Kidney (tissue), 14 donors: ENCODE data around the gene ALKAL2. TPM values are rescaled to one million over a fixed set of nuclear protein-coding genes. Genes with fewer than 3 reads are reported as not detected.

Source experiments
- DNase-seq, 5 donors: peaks; one replicate each; pipeline ENCODE4 v3.0.0-alpha.2; 2013 to 2020
- FAIRE-seq: peaks from 2 replicates; lab custom pipeline; 2012; peaks lifted over from hg19 to GRCh38; lab: Jason Lieb, UNC
- H3K27ac ChIP-seq, 2 donors: one replicate each; pipeline ENCODE4 v1.7.0; 2013; ENCODE audit warnings: low read depth in 2 of 2, low read length in 2 of 2, inconsistent platforms in 1 of 2
- H3K27me3 ChIP-seq: one replicate; pipeline ENCODE4 v1.7.1; 2013; ENCODE audit warnings: low read length, inconsistent platforms; ENCODE audit not compliant: control insufficient read depth, insufficient read depth
- H3K36me3 ChIP-seq, 3 donors: one replicate each; pipeline versions ENCODE4 v1.7.0 to v1.7.1; 2013; ENCODE audit warnings: low read length in 3 of 3, control low read depth in 1 of 3, inconsistent platforms in 1 of 3; ENCODE audit not compliant: insufficient read depth in 3 of 3, control insufficient read depth in 2 of 3
- H3K4me1 ChIP-seq, 3 donors: one replicate each; pipeline versions ENCODE4 v1.7.0 to v1.7.1; 2013; ENCODE audit warnings: low read length in 3 of 3, inconsistent platforms in 1 of 3, low read depth in 1 of 3; ENCODE audit not compliant: control insufficient read depth in 2 of 3, insufficient read depth in 2 of 3
- H3K4me3 ChIP-seq, 3 donors: one replicate each; pipeline versions ENCODE4 v1.7.0 to v1.8.1; 2013; ENCODE audit warnings: low read length in 3 of 3, control low read depth in 1 of 3, inconsistent platforms in 1 of 3
- H3K9ac ChIP-seq, 3 donors: one replicate each; pipeline versions ENCODE4 v1.7.0 to v1.7.1; 2013; ENCODE audit warnings: low read length in 3 of 3, control low read depth in 1 of 3, inconsistent platforms in 1 of 3
- H3K9me3 ChIP-seq, 3 donors: one replicate each; pipeline versions ENCODE4 v1.7.0 to v1.7.1; 2013; ENCODE audit warnings: low read length in 3 of 3, control low read depth in 1 of 3, inconsistent platforms in 1 of 3; ENCODE audit not compliant: control insufficient read depth in 2 of 3, insufficient read depth in 1 of 3
- CTCF ChIP-seq: IDR thresholded peaks from 3 replicates; pipeline ENCODE4 v1.5.1; 2012; ENCODE audit warnings: mild to moderate bottlenecking, moderate library complexity, borderline replicate concordance; ENCODE audit not compliant: insufficient read depth; ENCODE audit errors: extremely low read depth
- intact Hi-C: fragments of 100-400 bp; cut with DNase I; formaldehyde crosslinking; loops from one replicate; pipeline ENCODE4 v1.11.1; 2022
- polyA plus RNA-seq: library from polyadenylated mRNA; stranded (reverse); fragments of 350-450 nt; fragmentation: Illumina TruSeq; extraction: RNeasy Lipid Tissue Mini Kit (QIAGEN cat#74804); gene quantifications from one replicate; pipeline ENCODE4 v1.2.3, GENCODE V29; 2014; ENCODE audit warnings: low read depth, low replicate concordance; ENCODE audit not compliant: insufficient read depth
- total RNA-seq: library from RNA; stranded (reverse); fragmentation: NEBNext Ultra II Directional; extraction: Animal tissue kit (Norgen Biotek cat#: 25700); gene quantifications from one replicate; pipeline ENCODE4 v1.2.1, GENCODE V29; 2021
- donor health status: control.
- donor health status: control.
- donor health status: control.
- donor health status: control.
- donor health status: control.
- donor health status: DM: yes; HTN: yes; CAD: no.
- donor health status: Normal renal cell carcinoma (clear cell type).

The ALKAL2 gene
- total and polyA plus RNA-seq, 2 donors from 2014 or later: 8.0 to 18.2 TPM

DNA sequence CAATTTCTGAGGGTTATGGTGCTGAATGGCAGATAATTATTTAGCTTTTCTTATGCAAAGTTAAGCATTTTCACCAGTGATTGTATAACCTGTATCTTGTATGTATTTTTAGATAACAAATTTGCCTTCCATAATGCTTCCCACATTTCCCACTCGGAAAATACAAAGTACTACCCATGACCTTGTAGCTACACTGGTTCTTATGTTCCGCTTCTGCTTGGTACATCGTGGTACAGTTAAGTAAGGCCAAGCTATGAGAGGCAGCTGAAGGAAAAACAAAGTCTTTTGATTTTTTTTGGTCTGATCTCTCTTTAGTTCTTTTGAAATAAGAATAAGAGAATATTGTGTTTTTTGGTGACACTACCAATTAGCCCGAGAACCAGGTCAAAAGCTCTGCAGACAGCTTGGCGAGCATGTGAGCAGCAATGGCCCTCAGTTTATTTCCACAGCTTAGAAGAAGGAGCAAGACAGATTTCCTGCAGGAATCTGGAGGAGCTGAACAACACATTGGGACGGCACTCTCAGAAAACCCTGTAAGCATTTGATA lies 50.8 kb downstream of the ALKAL2 start:
- Histone ChIP-seq H3K4me1 (peaks cover 0 to 4% (median 3%) of the 10 kb centered on the region in 3 donors), H3K27me3 (no peaks in the 10 kb centered on the region), H3K4me3 (no peak overlapping the region), H3K9ac (no peak overlapping the region), H3K27ac (no peak overlapping the region), H3K36me3 (peaks cover 0 to 8% (median 0%) of the 10 kb centered on the region in 3 donors), H3K9me3 (no peaks in the 10 kb centered on the region)
- FAIRE-seq: no peak
- no peak for DNase-seq
- TF ChIP-seq CTCF: no peak
- intact Hi-C loops: no loop called here

- intact Hi-C loops: no loop called here
- H3K36me3 ChIP-seq: peaks cover 0 to 12% (median 9%) of the 10 kb centered on the region in 3 donors
- H3K9me3 ChIP-seq: no peaks in the 10 kb centered on the region
- TF ChIP-seq CTCF: no peak
- H3K27ac ChIP-seq: no peak overlapping the region
- DNase-seq (no peak), FAIRE-seq (no peak)
- no peaks in the 10 kb centered on the region for H3K27me3 ChIP-seq
- no peak overlapping the region for H3K9ac ChIP-seq
- H3K4me3 ChIP-seq: no peak overlapping the region
- peaks cover 0 to 4% (median 3%) of the 10 kb centered on the region in 3 donors for H3K4me1 ChIP-seq
These were observed 53.5 kb downstream of the ALKAL2 start for GRCh38 chr2:234421-234820.

DNA sequence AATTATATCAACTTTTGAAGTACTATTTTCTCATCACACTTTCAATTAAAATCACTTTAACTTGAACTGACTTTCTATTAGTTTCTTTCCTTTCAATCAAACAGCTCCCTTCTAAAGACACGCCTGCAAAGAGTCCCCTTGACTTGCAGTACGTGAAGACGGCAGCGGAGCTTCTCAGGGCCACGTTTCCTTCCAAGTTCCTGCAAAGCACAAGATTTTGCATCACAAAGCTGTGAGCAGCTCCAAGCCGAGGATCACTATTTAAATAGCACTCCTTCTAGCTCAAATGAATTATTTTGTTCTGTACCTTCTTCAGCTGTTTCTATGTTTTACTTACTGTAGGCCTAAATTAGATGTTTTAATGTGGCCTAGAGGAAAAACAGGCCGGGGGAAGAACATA lies 54.9 kb downstream of the ALKAL2 start:
- intact Hi-C loops: no loop called here
- H3K27me3 ChIP-seq: no peaks in the 10 kb centered on the region
- no peak overlapping the region for H3K9ac ChIP-seq
- FAIRE-seq: no peak
- H3K9me3 ChIP-seq: no peaks in the 10 kb centered on the region
- H3K27ac ChIP-seq: no peak overlapping the region
- no peak for TF ChIP-seq CTCF
- DNase-seq: no peak
- H3K36me3 ChIP-seq: peaks cover 0 to 14% (median 11%) of the 10 kb centered on the region in 3 donors
- H3K4me1 ChIP-seq: peaks cover 0 to 4% (median 0%) of the 10 kb centered on the region in 3 donors
- H3K4me3 ChIP-seq: no peak overlapping the region
